DMS114 treated with DMSO at 0.1 percent for 48 hours (cell line): Measurements from ENCODE around the gene STPG3.
"Not testable (repeated sequence)": the region's sequence is repeated elsewhere in the genome, so short reads cannot be mapped to it uniquely, and the experiment has no call there.

Experiments
- DNase-seq: peaks from one replicate; lab custom pipeline; 2025; ENCODE audit not compliant: unreplicated experiment; lab: John Stamatoyannopoulos, UW

The STPG3 gene

GRCh38 chr9:137244486-137245449 lies 6.3 kb upstream of the STPG3 start:
- DNase-seq = no peak

GRCh38 chr9:137245450-137246421 lies 5.3 kb upstream of the STPG3 start:
- no peak for DNase-seq

GRCh38 chr9:137247135-137247915 lies 3.8 kb upstream of the STPG3 start:
- no peak for DNase-seq

- DNase-seq = no peak
Observed at GRCh38 chr9:137247916-137248175, 3.2 kb upstream of the STPG3 start.

- no peak for DNase-seq
Observed at GRCh38 chr9:137250329-137251193, 525 bp upstream of the STPG3 start.

GRCh38 chr9:137251490-137252268 lies 593 bp downstream of the STPG3 start:
- DNase-seq = no peak

- no peak for DNase-seq
Observed at GRCh38 chr9:137252555-137253506, 1.7 kb downstream of the STPG3 start.

GRCh38 chr9:137253717-137254623 lies 2.9 kb downstream of the STPG3 start:
- no peak for DNase-seq

GRCh38 chr9:137254624-137255447 lies 3.8 kb downstream of the STPG3 start, which contains the start of gene NELFB:
NELFB (plus strand) TSS chr9:137255327.
- DNase-seq = peak; percentile 50

GRCh38 chr9:137255448-137256114 lies 4.5 kb downstream of the STPG3 start:
- DNase-seq = no peak

GRCh38 chr9:137256362-137256761 lies 5.3 kb downstream of the STPG3 start:
- no peak for DNase-seq

- DNase-seq = no peak
Observed at GRCh38 chr9:137256856-137257255, 5.8 kb downstream of the STPG3 start.

GRCh38 chr9:137262173-137262908 lies 11.3 kb downstream of the STPG3 start:
- DNase-seq = not testable (repeated sequence)

GRCh38 chr9:137262909-137263285 lies 11.8 kb downstream of the STPG3 start:
- no peak for DNase-seq

GRCh38 chr9:137263506-137263905 lies 12.4 kb downstream of the STPG3 start:
- DNase-seq = no peak
